Gastrocnemius medialis (tissue), 4 donors: ENCODE data around the gene BACE1.

Source experiments
- CTCF ChIP-seq, 5 experiments: fragments of 450-650 bp in 3 of 5; fragments of 200-600 bp in 2 of 5; sonication (generic) in 2 of 5; IDR thresholded peaks in 4 of 5; conservative IDR thresholded peaks in 1 of 5; 1 replicate in 4 of 5; 2 replicates in 1 of 5; pipeline ENCODE4 v1.5.1; 2016 to 2019; ENCODE audit warnings: antibody characterized with exemption in 5 of 5, mild to moderate bottlenecking in 3 of 5, moderate library complexity in 3 of 5
- POLR2A ChIP-seq, 2 donors: fragments of 450-650 bp; IDR thresholded peaks; one replicate each; pipeline ENCODE4 v1.6.1; 2017; ENCODE audit warnings: antibody characterized with exemption in 2 of 2, mild to moderate bottlenecking in 2 of 2, moderate library complexity in 2 of 2

- TF ChIP-seq CTCF (IDR thresholded peaks at IDR 0.05 in 4 of 5, conservative IDR thresholded peaks at IDR 0.05 in 1 of 5) (no peak), POLR2A (IDR thresholded peaks at IDR 0.05) (no peak)
Measured at GRCh38 chr11:117298195-117298594, 17.9 kb downstream of the BACE1 start.
